ENCODE data around the gene FCN2.

The FCN2 gene

GRCh38 chr9:134880484-134881312, at the start of gene FCN2:
Gene FCN2 (plus strand): TSS chr9:134880810. CDS start chr9:134880822, 12 bp downstream.
- no peak for DNase-seq

- DNase-seq: no peak
These were observed 49.5 kb upstream of the FCN2 start for GRCh38 chr9:134830926-134831720.

- no peak for DNase-seq
These were observed 48.1 kb upstream of the FCN2 start for GRCh38 chr9:134832471-134832870.

DNA sequence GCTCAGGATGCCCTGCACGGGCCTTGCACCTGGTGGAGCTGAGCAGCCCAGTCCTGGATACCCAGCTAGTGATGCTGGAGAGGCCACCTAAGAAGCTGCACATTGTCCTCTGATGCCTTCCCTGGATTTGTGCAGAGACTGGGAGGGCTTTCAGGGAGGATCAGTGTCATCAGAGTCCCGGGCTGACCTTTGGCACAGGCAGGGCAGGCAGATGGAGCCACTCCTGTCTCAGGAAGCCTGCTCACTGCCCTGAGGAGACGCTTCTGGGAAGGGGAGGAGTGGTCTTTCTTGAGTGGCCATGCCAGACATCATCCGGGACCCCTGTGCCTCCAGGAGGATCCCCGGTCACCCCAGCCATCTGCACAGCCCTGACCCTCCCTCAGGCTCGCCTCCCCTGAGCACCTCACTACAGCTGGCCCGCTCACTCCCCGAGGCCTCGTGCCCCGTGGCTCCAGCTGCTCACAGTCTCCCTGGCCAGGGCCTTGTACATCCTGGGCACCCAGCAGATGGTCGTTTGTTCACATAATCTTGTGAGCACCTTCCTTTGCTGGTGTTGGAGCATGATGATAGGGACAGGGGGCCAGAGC, 47.2 kb upstream of the FCN2 start:
- no peak for DNase-seq

DNA sequence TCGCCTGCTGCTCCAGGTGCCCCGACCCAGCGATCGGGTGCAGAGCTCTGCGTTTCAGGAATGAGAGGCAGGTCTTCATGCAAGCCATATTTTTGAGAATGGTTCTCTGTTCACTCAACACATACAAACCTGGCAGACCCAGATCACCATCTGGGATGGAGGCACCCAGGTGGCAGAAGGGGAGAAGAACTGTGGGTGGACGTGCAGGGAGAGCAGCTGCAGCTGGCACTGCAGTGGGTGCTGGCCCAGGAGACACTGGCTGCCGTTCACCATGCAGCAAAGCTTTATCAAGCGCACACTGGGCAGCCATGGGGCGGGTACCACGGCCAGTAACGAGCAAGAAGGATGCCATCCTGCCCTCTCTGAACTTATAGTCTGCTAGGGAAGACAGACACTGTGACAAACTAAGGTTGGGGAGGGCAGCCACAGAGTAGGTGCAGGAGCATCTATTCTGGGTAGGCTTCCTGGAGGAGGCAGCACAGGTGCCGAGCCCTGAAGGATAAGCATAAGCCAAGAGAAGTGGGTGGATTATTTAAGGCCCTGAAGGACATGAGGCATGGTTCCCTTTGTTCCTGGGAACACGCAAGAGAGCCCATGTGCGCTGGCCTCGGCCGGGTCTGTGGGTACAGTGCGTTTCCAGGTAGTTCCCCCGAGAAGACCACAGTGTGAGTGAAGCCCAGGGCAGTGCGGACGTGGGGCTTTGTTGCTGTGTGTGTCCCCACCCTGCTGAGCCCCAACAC, 46.2 kb upstream of the FCN2 start:
- DNase-seq: no peak

DNA sequence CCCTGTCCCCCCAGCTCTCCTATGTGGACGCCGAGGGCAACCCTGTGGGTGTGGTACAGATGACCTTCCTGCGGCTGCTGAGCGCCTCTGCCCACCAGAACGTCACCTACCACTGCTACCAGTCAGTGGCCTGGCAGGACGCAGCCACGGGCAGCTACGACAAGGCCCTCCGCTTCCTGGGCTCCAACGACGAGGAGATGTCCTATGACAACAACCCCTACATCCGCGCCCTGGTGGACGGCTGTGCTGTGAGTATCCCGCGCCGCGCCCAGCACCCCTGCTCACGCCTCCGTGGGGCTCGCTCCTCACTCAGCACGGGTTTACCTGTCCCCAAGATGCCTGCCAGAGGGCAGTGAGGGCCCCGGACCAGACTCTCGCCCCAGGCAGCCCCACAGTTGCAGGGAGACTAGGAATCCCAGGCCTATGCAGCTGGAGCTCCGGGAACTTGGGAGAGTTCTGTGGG, 45.6 kb upstream of the FCN2 start:
- DNase-seq: no peak

DNA sequence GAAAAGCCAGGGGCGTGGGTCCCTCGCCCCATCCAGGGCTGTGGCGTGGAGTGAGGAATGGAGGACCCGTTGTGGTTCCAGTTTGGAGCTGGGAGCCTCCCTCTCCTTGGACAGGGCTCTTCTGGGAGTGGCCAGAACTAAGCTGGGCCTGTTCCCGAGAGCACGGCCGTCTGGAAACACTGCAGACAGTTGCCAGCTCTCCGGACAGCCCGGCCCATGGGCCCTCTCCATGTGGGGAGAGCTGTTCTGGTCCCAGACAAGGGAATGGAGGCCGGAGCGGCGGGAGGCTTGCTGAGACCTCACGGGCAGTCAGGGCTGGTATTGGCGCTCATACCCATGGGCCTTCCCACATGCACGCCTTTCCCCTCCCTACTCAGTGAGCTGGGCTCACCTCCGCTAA, 45.2 kb upstream of the FCN2 start:
- no peak for DNase-seq

- no peak for DNase-seq
These were observed 44.6 kb upstream of the FCN2 start for GRCh38 chr9:134835987-134836386.

- DNase-seq: no peak
These were observed 44.1 kb upstream of the FCN2 start for GRCh38 chr9:134836406-134836970.

GRCh38 chr9:134837529-134837928, 43.1 kb upstream of the FCN2 start:
- DNase-seq: no peak

DNA sequence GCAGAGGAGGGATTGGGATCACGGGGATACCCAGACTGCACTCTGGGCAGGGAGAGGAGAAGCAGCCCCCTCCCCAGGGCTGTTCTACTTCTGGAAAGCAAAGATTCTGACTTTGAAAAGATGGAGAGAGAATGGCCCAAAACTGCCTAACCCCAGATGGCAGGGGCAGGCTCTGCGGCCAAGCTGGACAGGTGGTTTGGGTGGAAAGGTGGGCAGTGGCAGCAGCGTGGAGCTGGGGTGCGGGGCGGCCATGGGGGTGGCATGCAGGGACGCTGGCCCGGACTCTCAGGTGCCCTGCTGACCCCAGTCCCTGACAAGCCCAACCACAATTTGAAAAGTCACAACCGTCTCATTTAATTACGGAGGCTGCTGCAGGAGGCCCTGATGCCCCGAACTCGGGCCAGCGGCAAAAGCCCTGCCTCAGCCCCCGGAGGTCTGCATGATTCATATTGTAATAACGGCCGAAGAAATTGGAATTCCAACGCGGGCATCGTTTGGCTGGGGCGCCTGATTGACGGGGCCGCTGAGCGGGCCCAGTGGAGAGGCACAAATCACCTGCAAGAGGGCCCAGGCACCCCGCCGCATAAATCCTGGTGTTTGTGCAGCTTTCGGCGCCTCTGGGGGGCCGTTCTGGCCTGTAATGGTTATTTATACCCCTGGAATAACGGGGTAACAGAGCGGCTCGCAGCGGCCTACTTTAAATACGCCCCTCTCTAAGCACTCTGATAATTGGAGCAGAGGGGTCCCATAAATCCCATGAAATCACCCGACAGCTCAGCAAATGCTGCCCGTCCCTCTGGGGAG, 41.8 kb upstream of the FCN2 start:
- DNase-seq: no peak

- DNase-seq: no peak
These were observed 41.0 kb upstream of the FCN2 start for GRCh38 chr9:134839455-134840125.

DNA sequence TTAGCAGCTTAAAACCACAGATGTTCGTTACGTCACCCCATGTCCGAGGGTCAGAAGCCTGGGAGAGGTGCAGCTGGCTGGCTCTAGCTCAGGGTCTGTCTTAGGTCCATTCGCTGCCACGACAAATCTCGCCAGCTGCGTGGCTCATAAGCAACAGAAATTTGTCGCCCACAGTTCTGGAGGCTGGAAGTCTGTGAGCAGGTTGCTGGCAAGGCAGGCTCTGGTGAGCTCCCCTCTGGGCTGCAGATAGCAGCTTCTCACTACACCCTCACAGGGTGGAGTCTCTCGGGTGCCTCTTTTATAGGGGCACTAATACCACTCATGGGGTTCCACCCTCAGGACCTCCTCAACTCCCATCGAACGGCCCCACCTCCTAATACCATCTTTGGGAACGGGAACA, 40.1 kb upstream of the FCN2 start:
- DNase-seq: no peak

- DNase-seq: no peak
These were observed 39.3 kb upstream of the FCN2 start for GRCh38 chr9:134841180-134841904.

DNA sequence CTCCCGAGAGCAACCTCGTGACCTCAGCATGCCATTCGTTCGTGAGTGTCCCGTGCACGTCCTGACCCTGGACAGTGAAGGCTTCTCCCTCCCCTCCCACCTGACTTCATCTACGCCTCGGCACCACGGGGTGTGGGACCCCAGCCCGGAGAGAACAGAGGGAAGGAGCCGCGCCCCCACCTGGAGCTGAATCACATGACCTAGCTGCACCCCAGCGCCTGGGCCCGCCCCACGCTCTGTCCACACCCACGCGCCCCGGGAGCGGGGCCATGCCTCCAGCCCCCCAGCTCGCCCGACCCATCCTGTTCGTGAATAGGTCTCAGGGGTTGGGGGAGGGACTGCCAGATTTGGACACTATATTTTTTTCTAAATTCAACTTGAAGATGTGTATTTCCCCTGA, 38.3 kb upstream of the FCN2 start:
- no peak for DNase-seq

- DNase-seq: no peak
These were observed 36.9 kb upstream of the FCN2 start for GRCh38 chr9:134843740-134844139.

- no peak for DNase-seq
These were observed 35.8 kb upstream of the FCN2 start for GRCh38 chr9:134844821-134845220.

DNA sequence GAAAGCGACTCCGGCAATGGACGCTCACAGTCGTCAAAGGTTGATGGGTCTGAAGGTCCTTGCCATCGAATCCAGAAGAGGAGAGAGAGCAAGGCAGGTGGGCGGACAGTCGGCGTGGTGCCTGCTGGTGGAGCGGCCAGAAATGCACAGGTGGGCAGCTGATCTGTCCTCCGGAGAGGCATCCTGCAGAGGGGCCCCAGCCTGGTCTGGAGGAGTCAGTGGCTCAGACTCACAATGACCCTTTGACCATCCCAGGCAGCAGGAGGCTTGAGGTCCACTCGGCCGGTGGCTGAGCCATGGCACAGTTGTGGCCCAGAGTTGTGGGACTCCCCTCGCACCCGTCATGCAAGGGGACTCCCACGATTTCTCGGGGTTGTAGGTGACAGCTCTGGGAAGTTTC, 34.4 kb upstream of the FCN2 start:
- DNase-seq: no peak

GRCh38 chr9:134846699-134847098, 33.9 kb upstream of the FCN2 start:
- DNase-seq: no peak

GRCh38 chr9:134847138-134847537, 33.5 kb upstream of the FCN2 start:
- DNase-seq: no peak
